ENCODE results near the gene FOSL1.

GRCh38 chr11:65873318-65874156 is 26.7 kb downstream of the FOSL1 start:
- TF ChIP-seq CTCF (IDR thresholded peaks at IDR 0.05; ENCODE audit: insufficient read depth, low read length) (no peak), GABPA (IDR thresholded peaks at IDR 0.05; ENCODE audit: low read depth) (no peak)
